Esophagus mucosa (tissue), 1 donor: ENCODE results near the gene SCAMP4. TPM values are rescaled to one million over a fixed set of nuclear protein-coding genes. Genes with fewer than 3 reads are reported as not detected.

ENCODE experiments used
- ATAC-seq: fragments of 200-7000 bp; cut with Tn5 transposase; one replicate; pipeline ENCODE4 v1.9.1; 2020
- total RNA-seq: library from RNA; stranded (reverse); gene quantifications from one replicate; pipeline ENCODE4 v1.2.4, GENCODE V29; 2023
- donor health status: DM: yes; HTN: yes; CAD: no.

The SCAMP4 gene
- total RNA-seq, 1 donor from 2014 or later, result 45.6 TPM

- ATAC-seq, result no peak
These were observed 57.5 kb downstream of the SCAMP4 start for GRCh38 chr19:1962674-1963073.

DNA sequence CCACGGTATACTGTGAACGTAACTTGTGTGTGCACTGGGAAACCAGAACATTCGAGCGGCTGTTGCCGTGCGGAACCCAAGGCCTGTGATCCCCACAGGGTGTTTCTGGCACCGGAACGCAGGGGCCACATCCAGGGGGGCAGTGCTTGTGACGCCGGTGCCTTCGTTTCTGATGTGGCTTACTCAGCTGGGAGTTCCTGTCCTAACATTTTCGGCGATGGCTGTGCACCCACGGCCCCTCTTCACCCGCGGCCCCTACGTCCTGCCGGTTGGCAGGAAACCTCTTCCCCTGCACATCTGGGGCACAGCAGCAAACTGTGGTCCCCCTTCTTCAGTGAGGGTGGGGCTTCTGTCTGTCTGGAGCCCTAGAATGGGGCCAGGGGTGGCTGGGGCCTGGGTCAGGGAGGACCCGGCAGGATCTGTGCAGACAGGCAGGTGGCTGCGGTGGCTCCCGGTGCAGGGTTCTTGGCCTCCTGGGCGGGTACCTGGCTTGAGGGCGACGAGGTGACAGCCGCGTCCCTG is 61.9 kb downstream of the SCAMP4 start:
- no peak for ATAC-seq

DNA sequence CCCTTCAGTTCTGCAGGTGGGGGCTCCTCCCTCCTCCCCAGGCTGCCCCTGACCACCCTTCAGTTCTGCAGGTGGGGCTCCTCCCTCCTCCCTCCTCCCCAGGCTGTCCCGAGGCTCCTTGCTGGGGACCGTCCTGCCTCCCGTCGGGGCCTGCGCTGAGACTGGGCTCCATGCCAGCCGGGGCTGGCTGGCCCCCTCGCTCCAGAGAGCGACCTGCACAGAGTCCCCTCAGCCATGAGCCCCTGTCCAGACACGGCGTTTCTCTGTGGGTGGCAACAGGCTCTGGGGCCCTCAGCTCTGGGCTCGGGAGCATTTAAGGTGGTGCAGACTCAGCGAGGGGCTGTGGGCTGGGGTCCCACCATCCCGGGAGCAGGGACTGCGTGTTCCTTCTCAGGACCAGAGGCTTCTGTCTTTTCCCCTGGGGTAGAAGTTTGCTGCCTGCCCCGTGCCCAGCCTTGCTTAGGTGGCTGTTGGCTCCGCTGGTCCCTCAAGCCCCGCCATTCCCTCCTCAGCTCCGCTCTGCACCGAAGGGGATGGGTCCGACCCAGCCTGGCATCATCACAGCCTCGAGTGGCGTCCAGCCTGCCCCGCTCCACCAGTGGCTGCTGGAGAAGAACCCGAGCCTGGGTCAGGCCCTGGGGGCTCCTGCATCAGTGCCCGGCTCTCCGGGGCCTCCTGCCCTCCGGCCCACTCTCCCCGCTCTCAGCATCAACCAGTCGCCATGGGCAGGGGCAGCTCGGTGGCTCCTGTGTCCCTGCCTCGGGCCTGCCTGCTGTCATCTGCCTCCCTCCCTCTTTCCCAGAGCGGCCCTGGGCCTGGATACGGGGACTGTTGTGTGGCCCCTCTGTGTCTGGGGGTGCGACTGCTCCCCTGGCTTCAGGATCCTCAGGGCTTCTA is 63.3 kb downstream of the SCAMP4 start:
- ATAC-seq, result peak; percentile 10

- no peak for ATAC-seq
These were observed 64.2 kb downstream of the SCAMP4 start for GRCh38 chr19:1969176-1970002.

- no peak for ATAC-seq
These were observed 65.0 kb downstream of the SCAMP4 start for GRCh38 chr19:1970003-1970805.

DNA sequence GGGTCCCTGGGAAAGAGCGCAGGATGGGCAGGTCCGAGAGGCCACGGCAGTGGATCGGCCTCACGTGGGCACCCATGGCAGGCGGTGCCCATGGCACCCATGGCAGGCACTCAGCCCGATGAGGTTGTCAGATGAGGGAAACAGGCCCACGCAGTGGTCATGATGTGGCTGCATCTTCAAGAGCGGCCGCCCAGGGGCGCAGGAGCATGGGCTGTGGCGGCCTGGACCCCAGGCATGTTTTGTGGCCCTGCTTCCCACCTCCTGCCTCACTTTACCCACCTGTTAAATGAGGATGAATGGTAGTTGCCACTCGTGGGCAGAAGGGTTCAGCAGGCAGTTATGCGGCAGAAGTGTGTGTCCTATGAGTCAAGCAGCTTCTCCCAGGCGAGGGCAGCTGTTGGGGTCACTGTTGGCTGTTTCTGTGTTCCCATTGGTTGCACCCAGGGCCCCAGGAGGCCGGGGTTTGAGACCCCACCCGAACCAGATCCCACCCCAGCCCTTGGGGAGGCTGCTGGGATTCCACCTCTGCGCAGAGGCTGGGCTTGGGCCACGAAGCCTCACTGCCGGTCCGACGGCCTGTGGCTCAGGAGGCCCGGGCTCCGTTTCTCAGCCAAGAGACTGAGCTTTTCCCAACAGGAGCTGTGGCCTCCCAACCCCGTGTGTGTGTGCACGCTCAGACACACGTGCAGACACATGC is 65.8 kb downstream of the SCAMP4 start:
- no peak for ATAC-seq

DNA sequence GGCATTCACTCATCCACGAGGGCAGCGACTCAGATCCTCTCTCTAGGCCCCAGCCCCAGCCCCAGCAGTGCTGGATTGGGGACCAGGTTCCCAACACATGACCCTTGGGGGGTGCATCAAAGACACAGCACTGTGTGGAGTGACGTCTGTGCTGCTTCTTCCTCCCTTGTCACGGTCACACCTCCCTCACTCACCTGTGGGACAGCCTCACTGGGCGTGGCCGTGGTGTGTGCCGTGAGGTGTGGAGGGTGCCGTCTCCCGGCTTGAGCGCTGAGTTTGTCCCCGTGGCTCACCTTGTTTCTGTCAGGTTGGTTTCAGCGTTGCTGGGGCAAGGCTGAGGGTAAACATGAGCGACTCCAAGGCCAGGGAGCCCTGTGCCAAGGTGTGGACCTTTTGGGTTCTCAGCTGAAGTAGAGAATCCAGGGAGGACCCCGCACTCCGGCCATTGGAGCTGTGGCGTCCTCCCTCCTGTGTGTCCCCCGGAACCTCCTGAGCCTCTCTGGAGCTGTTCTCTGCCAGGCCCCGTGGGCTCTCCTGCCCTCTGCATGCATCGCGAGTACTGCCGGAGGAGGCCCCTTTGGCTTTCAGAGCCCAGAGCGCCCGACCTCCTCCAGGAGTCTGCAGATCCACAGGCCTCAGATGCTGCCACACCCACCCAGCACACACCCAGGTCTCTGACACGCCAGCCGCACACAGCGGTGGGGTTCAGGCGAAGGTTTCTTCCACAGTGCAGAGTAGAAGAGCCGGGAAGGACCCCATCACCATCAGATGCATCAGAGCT is 69.4 kb downstream of the SCAMP4 start:
- ATAC-seq, result peak; percentile 51

GRCh38 chr19:1975162-1975480 is 69.9 kb downstream of the SCAMP4 start:
- no peak for ATAC-seq

Other genes starting within 250 kb of the SCAMP4 start
- gene ONECUT3, start 151.9 kb upstream of the SCAMP4 start, total RNA-seq, result not detected
- 1.8 TPM for gene ATP8B3, start 93.1 kb upstream of the SCAMP4 start, total RNA-seq
- gene REXO1, start 56.9 kb upstream of the SCAMP4 start, total RNA-seq, result 16.9 TPM
- gene KLF16, start 41.8 kb upstream of the SCAMP4 start, total RNA-seq, result 23.4 TPM
- gene ABHD17A, start 19.9 kb upstream of the SCAMP4 start, total RNA-seq, result 50.9 TPM
- gene ADAT3, start within 50 bp of the SCAMP4 start, total RNA-seq, result 5.5 TPM
- 38.8 TPM for gene CSNK1G2, start 35.8 kb downstream of the SCAMP4 start, total RNA-seq
- gene BTBD2, start 110.3 kb downstream of the SCAMP4 start, total RNA-seq, result 68.6 TPM
- 311 TPM for gene MKNK2, start 145.8 kb downstream of the SCAMP4 start, total RNA-seq
- gene MOB3A, start 190.9 kb downstream of the SCAMP4 start, total RNA-seq, result 28.1 TPM
- 4.7 TPM for gene IZUMO4, start 191.5 kb downstream of the SCAMP4 start, total RNA-seq
- 84.2 TPM for gene AP3D1, start 246.2 kb downstream of the SCAMP4 start, total RNA-seq